HG03565 (cell line): ENCODE results near the gene TSPAN5.

Experiments used
- ATAC-seq: cut with Tn5 transposase; IDR thresholded peaks from one replicate; pipeline ENCODE4 v1.9.1; 2021; ENCODE audit warnings: mild to moderate bottlenecking, moderate library complexity; ENCODE audit not compliant: unreplicated experiment

TSPAN5 gene

DNA sequence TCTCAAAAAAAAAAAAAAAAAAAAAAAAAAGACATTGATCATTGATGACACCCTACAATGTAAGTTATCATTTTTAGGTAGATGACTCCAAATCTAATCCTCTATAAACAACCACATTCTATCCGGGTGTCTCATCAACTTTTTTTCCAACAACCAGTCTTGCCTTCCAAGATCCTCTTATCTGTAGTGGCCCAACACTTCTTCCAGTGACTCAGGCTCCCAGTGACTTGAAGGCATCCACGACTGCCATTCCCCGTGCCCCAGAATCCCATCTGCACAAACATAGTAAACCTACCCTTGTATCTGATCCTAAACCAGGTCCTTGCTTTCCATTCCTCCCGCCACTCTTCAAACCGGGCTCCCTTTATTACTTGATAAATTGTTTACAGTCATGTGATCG, 15.6 kb upstream of the TSPAN5 start:
- no peak for ATAC-seq

DNA sequence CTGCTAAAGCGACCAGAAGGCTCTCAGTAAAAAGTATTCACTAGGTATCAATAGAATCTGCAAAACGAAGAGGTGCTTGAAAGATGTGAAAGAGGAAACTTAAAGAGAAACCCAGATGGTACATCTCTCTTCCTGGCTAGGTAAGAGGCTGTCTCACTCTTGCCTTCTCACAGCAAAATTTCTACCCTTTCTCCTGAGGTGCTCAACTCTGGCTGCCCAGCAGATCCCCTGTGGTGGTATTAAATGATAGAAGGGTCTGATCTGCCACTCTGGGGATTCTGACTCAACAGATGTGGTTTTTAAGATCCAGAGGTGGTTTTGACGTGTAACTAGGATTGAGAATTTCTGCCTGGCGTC, 14.9 kb upstream of the TSPAN5 start:
- ATAC-seq: no peak

DNA sequence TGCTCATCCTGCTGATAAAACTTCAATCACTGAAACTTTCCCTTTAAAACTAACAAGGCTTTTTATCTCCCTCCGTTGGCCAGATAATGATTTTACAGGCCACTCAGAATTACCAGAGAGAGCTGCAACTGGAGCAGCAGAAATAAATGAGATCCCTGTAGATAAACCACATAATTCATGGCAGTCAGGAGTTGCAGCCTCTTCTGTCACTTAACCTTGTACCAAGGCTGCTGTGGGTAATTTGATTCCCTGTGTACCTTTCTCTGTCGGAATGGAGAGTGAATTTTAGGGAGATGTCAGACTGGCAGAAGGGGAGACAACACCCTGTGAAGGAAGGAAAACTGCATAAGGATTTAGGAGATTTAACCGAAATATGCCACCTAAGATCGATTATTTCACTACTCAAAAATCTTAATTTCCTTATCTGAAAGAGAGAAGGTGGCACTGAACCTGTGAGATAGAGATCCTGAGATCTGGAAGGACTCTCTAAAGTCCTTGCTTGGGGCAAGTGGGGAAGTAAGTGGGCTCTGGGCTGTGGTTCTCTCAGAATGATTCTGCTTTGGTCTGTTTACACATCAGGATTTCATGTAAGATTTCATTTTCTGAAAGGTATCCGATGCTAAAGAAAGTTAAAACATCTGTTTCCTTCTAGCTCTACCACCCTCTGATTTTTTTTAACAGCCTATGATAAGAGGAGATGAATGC, 14.3 kb upstream of the TSPAN5 start:
- ATAC-seq: no peak

DNA sequence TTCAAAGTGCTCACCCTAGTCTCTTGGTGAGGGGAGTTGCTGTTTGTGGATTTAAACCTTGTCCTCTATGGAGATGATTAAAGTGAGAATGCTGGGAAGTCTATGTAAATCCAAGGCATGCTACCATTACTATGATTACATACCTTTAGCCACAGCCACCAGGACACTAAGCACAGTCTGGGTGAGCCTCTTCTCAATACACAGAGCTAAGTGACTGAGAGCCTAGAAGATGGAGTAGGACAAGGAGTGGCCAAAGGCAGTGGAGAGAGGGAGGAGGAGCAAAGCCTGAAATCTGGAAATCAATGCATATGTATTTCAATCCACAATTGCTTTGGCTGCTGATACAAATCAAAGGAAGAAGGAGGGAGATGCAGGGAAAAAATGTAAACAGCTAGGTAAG, 12.7 kb upstream of the TSPAN5 start:
- ATAC-seq: no peak

DNA sequence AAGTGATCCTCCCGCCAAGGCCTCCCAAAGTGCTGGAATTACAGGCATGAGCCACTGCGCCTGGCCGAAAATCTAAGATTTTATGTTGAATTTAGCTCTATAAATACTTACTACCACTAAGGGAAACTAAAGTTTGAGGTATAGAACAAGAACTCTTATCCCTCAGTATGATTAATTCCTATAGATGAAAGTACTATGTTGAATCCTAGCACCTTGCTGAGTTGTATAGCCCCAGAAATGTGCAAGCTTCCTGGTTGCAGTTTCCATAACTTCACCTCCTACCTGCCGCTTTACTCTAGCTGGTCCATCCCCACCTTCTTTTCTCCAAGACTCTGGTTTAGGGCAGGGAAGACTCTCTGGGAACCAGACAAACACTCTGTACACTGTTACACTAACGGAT, 11.8 kb upstream of the TSPAN5 start:
- ATAC-seq: no peak

DNA sequence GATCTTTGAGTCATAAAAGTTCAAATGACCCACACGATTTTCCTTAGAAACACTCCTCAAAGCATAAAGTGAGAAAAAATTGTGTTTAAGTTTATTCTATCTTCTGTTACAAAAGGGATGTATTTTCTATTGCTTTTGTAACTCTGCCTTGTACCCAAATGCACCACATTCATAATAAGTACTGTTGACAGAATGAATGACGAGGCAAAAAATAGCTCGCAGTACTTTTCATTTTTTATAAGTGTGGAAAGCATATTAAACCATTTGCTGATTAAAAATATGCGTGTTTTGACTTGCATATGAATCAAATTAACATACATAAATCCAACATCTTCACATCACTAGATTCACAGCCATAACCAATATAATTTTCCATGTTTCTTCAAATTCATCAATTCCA, 11.2 kb upstream of the TSPAN5 start:
- ATAC-seq: no peak

DNA sequence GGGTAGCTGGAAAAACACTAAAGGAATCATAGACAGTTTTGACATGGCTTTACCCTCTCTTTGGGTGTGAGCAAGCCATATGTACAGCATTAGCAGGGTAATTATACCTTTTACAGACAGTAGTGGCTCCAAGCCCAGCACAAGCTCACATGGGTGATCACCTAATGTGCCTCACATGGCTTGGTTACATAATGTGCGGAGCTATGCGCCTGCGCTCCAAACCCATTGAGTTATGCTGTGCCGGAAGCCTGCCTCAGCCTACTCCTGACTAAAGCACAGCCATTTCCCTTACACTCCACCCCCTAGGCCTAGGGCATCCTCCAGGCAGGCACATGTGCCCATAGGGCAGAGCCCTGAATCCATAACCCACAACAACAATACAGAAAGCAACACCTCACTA, 6.5 kb upstream of the TSPAN5 start:
- no peak for ATAC-seq

DNA sequence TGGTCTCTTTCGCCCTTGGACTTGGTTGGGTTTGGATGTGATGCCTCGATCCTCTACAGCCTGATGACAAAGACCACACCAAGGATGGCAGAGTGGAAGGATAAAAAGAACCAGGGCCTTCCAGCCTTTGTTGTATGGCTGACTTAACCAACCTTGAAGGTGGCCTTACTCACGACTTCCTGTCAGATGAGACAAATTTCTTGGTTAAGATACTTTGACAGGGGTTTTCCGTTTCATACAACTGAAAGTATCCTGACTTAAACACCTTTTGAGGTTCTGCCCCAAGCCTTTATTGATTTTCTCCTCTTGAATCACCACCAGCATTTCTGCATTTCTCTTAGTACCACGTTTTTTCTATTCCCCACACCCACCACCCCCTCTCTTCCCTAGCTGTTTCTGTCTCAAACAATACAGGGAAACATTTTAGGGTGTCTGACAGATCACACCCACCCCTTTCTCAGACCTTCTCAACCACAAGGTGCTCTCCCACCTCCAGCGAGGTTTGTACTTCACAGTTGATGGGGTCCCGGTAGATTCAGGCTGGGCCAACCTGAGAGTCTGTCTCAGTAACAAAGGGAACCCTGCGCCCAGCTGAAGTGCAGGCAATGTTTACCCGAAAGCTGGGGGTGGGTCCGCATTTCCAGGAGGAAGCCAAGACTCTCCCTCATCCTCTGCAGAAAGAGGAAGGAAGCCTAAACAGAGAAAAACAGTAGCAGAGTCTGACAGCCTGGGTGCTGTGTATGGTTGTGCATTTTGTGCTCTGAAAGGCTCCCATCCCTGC, 5.0 kb upstream of the TSPAN5 start:
- peak; percentile 87 for ATAC-seq

DNA sequence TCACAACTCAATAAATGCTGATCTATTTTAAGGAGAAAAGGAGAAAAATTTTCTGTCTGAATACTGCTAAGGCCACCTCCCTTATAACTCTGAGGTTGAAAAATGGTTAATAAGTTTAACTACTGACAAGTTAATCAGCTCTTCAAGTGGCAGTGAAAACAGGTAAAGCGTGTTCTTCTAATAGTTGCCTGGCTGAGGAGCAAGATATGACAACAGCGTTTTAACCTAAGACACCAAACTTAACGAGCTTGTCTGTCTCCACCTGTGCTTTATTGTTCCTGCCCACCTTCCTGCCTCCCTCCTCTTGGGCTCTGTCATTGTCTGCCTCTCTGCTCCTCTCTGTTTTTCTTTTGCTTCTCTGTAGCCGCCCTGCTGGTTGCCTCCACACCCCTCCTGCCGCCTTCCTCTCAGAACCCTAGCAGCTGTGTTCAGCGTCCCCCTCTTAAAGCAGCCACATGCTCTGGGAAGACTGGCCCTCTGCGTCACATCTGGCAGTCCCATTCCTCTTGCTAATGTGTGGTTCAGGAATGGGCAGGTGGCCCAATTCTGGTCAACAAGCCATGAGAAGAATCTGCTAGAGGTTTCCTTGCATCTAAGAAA, 4.3 kb upstream of the TSPAN5 start:
- no peak for ATAC-seq

DNA sequence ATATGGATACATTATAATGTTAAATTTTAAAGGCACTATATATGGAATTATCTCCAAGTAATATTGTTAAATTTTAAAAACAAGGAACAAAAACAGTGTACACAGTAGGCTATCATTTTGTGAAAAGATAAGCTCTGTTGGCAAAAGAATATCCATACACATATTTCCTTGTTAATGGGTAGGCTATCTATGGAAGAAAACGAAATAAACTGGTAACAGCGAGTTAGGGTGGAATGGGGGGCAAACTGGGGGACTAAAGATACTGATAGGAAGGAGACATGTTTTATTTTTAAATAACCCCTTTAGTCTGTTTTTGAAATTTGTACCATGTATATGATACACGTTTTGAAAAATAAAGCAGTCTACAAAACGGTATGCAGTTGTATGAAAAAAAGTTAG, 3.6 kb upstream of the TSPAN5 start:
- ATAC-seq: no peak

DNA sequence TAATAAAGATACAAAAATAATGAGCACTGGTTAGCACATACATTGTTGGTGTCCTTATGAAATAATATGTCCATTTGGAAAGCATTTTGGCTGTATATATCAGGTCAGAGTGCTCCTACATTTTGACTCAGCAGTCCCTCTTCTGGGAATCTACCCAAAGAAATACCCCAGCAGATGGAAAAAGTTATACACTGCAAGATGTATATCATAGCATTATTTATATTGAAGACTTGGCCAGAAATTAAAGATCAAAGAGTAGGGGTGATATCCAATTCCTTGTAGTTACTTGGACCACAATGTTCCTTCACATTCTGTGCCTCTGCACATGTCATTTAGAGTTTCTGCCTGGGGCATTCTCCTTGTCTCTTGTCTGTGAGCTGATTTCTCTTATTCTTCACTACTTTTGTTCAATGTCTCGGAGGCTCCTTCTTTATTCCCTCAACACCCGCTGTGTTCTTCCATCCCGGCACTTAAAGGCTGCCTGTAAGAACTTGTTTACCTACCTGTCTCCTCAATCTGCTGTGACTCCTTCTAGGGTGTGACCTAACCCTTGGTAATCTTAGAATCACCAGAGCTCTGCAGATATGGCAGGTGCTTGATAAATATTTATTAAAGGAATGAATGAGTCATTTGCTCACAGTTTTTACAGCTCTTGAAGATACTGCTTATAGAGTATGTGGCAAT, 3.1 kb upstream of the TSPAN5 start:
- no peak for ATAC-seq

DNA sequence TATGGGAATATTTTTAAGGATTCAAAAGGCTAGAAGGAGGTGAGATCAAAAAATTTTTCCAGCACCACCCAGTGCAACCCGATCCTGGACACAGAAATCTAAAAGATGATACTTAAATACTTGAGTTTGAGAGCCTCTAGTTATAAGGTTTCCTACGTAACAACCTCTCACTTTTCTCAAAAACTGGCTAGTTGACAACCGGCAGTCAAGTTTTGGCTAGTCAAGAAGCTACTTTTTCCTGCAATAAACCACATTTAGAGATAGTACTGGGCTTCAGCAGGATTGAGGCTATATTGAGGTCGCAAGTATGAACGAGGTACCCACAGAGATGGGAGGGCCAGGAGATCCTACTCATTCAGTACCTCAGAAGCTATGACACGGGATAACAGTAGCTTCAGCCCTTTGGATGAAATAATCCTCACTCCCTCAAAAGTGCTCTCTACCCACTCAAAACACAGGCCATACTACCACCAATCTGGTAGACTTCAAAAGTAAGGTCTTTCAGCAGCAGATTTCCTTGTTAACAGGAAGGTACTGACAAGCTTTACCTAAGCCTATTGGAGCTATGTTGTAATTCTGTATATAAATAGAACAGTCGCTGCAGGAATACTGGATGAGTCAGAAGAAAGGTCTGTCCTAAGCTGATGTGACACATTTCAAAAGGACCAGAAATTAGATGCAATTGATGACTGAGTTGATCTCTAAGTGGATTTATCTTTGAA, 1.5 kb upstream of the TSPAN5 start:
- ATAC-seq: no peak

DNA sequence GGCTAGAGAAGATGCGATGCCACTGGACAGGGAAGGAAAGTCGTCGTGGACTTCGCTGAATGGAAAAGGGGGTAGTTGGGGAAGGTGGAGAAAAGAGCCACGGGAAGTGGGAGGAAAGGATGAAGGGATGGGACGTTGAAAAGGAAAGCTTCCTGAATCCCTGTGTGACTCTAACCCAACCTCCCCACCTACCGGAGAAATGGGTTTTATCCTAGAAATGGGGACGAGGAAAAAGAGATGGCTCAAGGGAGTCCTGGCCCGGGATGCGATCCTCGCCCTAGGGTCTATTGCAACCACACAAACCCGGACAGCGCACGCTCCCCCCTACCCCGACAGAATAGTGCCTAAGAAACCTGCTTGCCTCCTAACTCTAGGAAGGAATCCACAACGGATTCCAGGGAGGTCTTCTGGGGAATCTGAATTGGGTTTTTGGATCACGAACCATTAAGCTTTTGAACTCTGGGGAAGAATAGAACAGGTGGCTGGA, 738 bp upstream of the TSPAN5 start:
- ATAC-seq: no peak

DNA sequence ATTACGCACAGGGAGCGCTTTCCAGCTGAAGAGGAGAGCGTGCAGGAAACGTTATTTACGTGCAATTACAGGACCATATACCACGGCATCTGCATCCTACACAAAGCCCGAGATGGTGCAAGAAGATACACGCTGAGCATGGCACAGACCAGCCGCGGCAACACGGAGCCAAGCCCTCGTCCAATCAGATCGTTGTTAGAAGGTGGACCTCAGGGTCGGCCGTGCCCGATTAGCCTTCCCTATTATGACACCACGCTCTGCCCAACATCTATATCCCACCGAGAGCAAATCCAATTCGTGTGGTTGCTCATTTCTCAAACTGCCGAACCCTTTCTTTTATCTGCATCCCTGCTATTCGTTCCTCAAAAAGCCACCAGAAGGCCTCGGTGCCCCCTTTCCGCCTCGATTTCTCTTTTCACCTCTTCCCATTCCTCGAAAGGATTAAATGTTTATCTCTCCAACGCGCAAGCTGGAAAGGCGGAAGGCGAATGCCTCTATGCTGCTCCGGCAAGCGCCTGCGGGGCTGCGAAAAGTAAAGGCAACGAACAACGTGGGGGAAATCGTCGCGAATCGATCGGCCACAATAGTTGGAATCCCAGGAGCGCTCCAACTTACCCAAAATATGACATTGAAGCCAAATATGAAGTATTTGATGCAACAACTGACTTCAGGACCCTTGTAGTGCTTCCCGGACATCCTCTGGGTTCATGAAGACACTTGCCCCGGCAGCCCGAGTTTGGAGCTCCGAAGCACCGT, 702 bp downstream of the TSPAN5 start:
- ATAC-seq: no peak

DNA sequence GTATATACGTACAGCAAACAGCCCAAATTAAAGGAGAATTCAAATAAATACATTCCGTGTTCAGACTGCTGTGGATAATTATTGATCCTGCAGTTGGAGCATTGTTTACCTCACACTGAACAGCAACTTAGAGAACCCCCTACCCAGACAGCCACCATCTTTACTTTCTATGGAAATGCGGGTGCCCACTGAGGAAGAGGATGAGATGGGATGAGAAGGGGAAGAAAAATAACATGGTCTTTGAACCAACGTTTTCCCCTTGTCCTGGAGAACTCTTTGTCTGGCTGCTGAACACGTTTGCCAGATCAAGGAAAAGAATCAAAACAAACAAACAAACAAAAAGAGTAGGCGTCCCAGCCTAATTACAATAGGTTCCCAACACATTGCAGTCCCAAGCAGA, 1.5 kb downstream of the TSPAN5 start:
- ATAC-seq: no peak

DNA sequence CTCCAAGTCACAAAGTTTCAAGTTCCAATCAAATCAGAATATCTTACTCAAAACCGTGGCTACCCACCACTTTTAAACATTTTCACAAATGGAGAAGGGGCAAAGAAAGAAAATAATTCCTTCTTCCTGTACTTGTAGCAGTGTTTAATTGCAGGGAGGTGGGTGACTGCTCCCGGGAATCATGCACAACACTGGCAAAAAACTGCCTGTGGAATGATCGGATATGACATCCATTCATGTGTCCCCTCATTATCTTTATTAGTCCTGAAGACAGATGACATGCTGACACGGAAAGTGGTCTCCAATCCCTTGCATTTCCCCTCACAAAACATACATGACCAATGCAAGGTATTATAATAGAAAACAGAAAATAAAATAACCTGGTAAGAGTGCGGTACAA, 2.0 kb downstream of the TSPAN5 start:
- no peak for ATAC-seq

DNA sequence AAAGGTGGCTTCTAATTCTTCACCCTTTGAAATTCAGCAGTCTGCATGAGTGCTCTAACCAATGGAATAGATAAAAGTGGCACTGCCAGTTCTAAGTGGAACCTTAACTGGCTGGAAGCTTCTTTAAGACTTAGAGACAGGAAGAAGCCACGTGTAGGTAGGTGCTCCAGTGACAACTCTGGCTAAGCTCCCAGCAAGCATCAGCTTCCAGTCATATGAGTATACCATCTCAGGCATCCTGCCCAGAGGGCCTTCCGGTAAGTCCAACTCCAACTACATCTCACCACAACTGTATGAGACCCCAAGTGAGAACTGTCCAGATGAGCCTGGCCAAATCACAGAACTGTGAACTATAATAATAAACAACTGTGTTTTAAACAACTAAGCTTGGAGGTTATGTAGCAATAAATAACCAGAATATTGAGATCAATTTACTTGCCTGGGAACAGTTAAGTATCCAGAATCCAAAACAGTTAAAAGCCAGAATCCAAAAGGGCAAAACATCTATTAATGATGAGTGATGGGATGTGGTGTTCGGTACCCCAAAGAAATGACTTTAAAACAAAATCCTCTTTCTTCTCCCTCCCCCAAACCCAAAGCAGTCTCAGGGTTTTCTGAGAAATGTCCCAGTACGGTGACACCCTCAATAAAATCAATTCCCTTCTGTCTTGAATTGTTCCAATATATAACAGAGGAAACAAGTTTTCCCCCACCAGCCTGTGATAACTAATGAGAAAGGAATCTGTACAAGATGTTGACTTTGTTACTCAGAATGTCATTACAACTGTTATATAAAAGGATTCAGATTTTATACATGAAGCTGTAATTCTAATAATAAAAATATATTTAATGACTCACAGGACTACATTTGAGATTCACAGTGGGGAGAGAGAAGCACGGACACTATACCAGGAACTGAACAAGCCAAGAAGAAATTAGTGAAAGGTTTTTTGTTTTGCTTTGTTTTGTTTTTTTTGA, 4.2 kb downstream of the TSPAN5 start:
- ATAC-seq: no peak

DNA sequence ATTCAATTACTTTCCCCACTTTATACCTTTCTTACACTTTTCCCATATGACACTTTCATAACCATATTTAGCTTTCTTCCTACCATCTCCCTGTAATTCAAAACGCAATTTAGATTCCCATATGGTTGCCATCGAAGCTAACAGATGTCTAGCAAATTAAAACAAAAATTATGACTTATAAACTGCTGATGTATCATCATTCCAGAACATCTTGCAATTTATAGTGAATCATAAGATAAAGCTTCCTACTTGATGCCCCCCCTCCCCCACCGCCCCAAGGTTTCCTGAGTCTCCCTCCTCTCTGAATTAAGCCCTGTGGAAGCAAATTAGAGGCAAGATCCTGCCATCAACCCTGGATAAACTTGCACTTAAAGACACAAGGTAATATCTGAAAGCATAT, 5.4 kb downstream of the TSPAN5 start:
- no peak for ATAC-seq

DNA sequence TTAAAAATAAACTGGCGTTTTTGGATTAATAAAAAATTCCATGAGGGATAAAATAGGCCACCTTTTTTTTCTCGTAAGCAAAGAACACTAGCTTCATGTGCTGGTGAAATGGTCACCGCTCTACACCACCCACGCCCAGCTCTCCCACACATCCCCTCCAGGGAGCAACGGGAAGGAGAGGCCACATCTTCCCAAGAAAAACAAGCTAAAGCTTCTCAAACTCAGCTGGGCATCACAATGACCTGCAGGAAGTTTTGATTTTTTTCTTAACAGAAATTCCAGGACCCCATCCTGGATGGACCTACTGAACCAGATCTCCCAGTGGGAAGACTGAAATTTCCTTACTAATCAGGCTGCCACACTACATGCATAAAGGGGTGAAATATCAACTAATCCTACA, 9.8 kb downstream of the TSPAN5 start:
- ATAC-seq: no peak
